Measurements from ENCODE around the gene PRR36. TPM values are rescaled to one million over a fixed set of nuclear protein-coding genes. Genes with fewer than 3 reads are reported as not detected.

The PRR36 gene
- total and polyA plus RNA-seq, 8 donors = 1.2 to 13.4 (median 9.9) TPM

GRCh38 chr19:7855426-7856108, 18.6 kb downstream of the PRR36 start:
- H3K9me3 ChIP-seq = no peaks in the 10 kb centered on the region
- peaks cover 3 to 9% of the 10 kb centered on the region in 2 donors for H3K4me1 ChIP-seq
- intact Hi-C loops (cut with DNase I) = no loop called here
- no peak for ATAC-seq
- H3K4me3 ChIP-seq = no peak overlapping the region
- peaks cover 0 to 14% of the 10 kb centered on the region in 2 donors for H3K27me3 ChIP-seq
- TF ChIP-seq CTCF (IDR thresholded peaks at IDR 0.05) = no peak
- H3K27ac ChIP-seq = no peak overlapping the region
- peaks cover 0 to 22% of the 10 kb centered on the region in 2 donors for H3K36me3 ChIP-seq
- DNase-seq = peak in 1 of 4 donors; percentile 55

DNA sequence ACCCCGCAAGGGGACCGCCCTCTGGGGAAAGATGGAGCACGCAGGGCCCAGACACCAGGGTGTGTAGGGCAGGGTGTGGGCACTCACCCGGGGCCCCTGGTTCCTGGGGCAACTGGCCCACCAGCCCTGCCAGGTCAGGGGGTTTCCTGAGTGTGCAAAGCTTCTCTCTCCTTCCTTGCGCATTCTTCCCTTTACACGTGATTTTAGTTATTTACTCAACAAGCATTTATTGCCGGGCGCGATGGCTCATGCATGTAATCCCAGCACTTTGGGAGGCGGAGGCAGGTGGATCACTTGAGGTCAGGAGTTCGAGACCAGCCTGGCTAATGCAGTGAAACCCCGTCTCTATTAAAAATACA, 20.4 kb downstream of the PRR36 start:
- H3K4me1 ChIP-seq = peaks cover 3 to 9% of the 10 kb centered on the region in 2 donors
- H3K4me3 ChIP-seq = no peak overlapping the region
- H3K36me3 ChIP-seq = peaks cover 0 to 5% of the 10 kb centered on the region in 2 donors
- DNase-seq (peak in 1 of 4 donors; percentile 39), ATAC-seq (no peak)
- no peak for TF ChIP-seq CTCF (IDR thresholded peaks at IDR 0.05)
- H3K9me3 ChIP-seq = no peaks in the 10 kb centered on the region
- no peak overlapping the region for H3K27ac ChIP-seq
- intact Hi-C loops (cut with DNase I) = no loop called here
- peaks cover 0 to 8% of the 10 kb centered on the region in 2 donors for H3K27me3 ChIP-seq

GRCh38 chr19:7852851-7853769, 21.1 kb downstream of the PRR36 start:
- H3K4me3 ChIP-seq = no peak overlapping the region
- peak in 3 of 4 donors; percentile 77 to 94 (median 82) for DNase-seq
- H3K27me3 ChIP-seq = peaks cover 0 to 2% of the 10 kb centered on the region in 2 donors
- H3K4me1 ChIP-seq = peaks cover 3 to 9% of the 10 kb centered on the region in 2 donors
- H3K9me3 ChIP-seq = no peaks in the 10 kb centered on the region
- peak; percentile 79 to 84 for TF ChIP-seq CTCF (IDR thresholded peaks at IDR 0.05)
- peaks cover 0 to 5% of the 10 kb centered on the region in 2 donors for H3K36me3 ChIP-seq
- peak; percentile 89 for ATAC-seq
- intact Hi-C loops (cut with DNase I) = no loop called here
- no peak overlapping the region for H3K27ac ChIP-seq

GRCh38 chr19:7851623-7852500, 22.3 kb downstream of the PRR36 start:
- H3K36me3 ChIP-seq = peaks cover 0 to 9% of the 10 kb centered on the region in 2 donors
- no peaks in the 10 kb centered on the region for H3K27me3 ChIP-seq
- DNase-seq (peak in 1 of 4 donors; percentile 79), ATAC-seq (no peak)
- H3K4me1 ChIP-seq = peaks cover 3 to 9% of the 10 kb centered on the region in 2 donors
- intact Hi-C loops (cut with DNase I) = no loop called here
- TF ChIP-seq CTCF (IDR thresholded peaks at IDR 0.05) = no peak
- no peak overlapping the region for H3K27ac ChIP-seq
- H3K4me3 ChIP-seq = no peak overlapping the region
- no peaks in the 10 kb centered on the region for H3K9me3 ChIP-seq
